GM23338 (cell line): ENCODE data around the gene ZBTB39. TPM values are rescaled to one million over a fixed set of nuclear protein-coding genes. Genes with fewer than 3 reads are reported as not detected.

Experiments
- ATAC-seq: fragments of 200-7000 bp; cut with Tn5 transposase; 3 replicates; pipeline ENCODE4 v1.9.1; 2020
- DNase-seq: peaks from one replicate; pipeline ENCODE4 v3.0.0-alpha.2; 2015; ENCODE audit warnings: low spot score
- H2AFZ ChIP-seq: fragments of 200-600 bp; sonication (generic); 2 replicates; pipeline ENCODE4 v1.8.0; 2016; ENCODE audit warnings: antibody characterized with exemption, mild to moderate bottlenecking, moderate library complexity
- H3F3A ChIP-seq: fragments of 200-600 bp; sonication (generic); replicated peaks from 2 replicates; pipeline ENCODE4 v1.8.0; 2017; ENCODE audit warnings: antibody characterized with exemption, mixed run types, low read depth
- H3K27ac ChIP-seq: fragments of 200-600 bp; sonication (generic); 2 replicates; pipeline ENCODE4 v1.6.1; 2016; ENCODE audit warnings: low read depth
- H3K27me3 ChIP-seq: fragments of 200-600 bp; sonication (generic); 2 replicates; pipeline ENCODE4 v1.8.0; 2016; ENCODE audit warnings: mild to moderate bottlenecking, mixed run types, moderate library complexity; ENCODE audit not compliant: insufficient read depth
- H3K36me3 ChIP-seq: fragments of 200-600 bp; sonication (generic); 2 replicates; pipeline ENCODE4 v1.8.0; 2016; ENCODE audit warnings: mild to moderate bottlenecking; ENCODE audit not compliant: insufficient read depth
- H3K4me1 ChIP-seq: fragments of 200-600 bp; sonication (generic); 2 replicates; pipeline ENCODE4 v1.8.0; 2016; ENCODE audit warnings: mild to moderate bottlenecking, moderate library complexity; ENCODE audit not compliant: insufficient read depth
- H3K4me2 ChIP-seq: fragments of 200-600 bp; sonication (generic); 2 replicates; pipeline ENCODE4 v1.7.1; 2017; ENCODE audit warnings: mixed run types
- H3K4me3 ChIP-seq: fragments of 200-600 bp; sonication (generic); 2 replicates; pipeline ENCODE4 v1.6.1; 2016; ENCODE audit warnings: mixed run types
- H3K79me2 ChIP-seq: fragments of 200-600 bp; sonication (generic); replicated peaks from 2 replicates; pipeline ENCODE4 v1.8.0; 2017; ENCODE audit warnings: mild to moderate bottlenecking; ENCODE audit not compliant: insufficient read depth
- H3K9me2 ChIP-seq: fragments of 200-600 bp; sonication (generic); 2 replicates; pipeline ENCODE4 v1.8.0; 2017; ENCODE audit not compliant: insufficient read depth
- H4K20me1 ChIP-seq: fragments of 200-600 bp; sonication (generic); replicated peaks from 2 replicates; pipeline ENCODE4 v1.8.0; 2017; ENCODE audit warnings: mild to moderate bottlenecking; ENCODE audit not compliant: insufficient read depth
- H3K27ac Mint-ChIP-seq: 2 replicates; pipeline ENCODE4 v1.8.0; 2020; ENCODE audit warnings: inconsistent platforms, mild to moderate bottlenecking, moderate library complexity, mixed read lengths
- H3K27me3 Mint-ChIP-seq: 3 replicates; pipeline ENCODE4 v1.8.0; 2022; ENCODE audit warnings: low read depth, mild to moderate bottlenecking, moderate library complexity, mixed read lengths, inconsistent platforms; ENCODE audit not compliant: insufficient read depth, poor library complexity
- H3K36me3 Mint-ChIP-seq: 3 replicates; pipeline ENCODE4 v1.8.0; 2021; ENCODE audit warnings: low read depth, mild to moderate bottlenecking, inconsistent platforms, moderate library complexity, mixed read lengths
- H3K4me1 Mint-ChIP-seq: 3 replicates; pipeline ENCODE4 v1.8.0; 2020; ENCODE audit warnings: mild to moderate bottlenecking, inconsistent platforms, mixed read lengths
- H3K4me3 Mint-ChIP-seq: 3 replicates; pipeline ENCODE4 v1.8.0; 2021; ENCODE audit warnings: moderate library complexity, mild to moderate bottlenecking, inconsistent platforms, mixed read lengths
- H3K9me3 Mint-ChIP-seq: 3 replicates; pipeline ENCODE4 v1.8.0; 2020; ENCODE audit warnings: moderate library complexity, mild to moderate bottlenecking, inconsistent platforms, mixed read lengths
- CREB1 ChIP-seq: fragments of 250-450 bp; sonication (Bioruptor Pico); IDR thresholded peaks from 2 replicates; pipeline ENCODE4 v1.5.0; 2020; ENCODE audit warnings: low read depth, mild to moderate bottlenecking, moderate library complexity
- ZNF114 ChIP-seq: fragments of 250-450 bp; sonication (Bioruptor Pico); IDR thresholded peaks from 2 replicates; pipeline ENCODE4 v1.5.0; 2020; ENCODE audit warnings: mild to moderate bottlenecking, moderate library complexity
- polyA plus RNA-seq: library from polyadenylated mRNA; unstranded; fragments of >200 nt; fragmentation: Nextera tagmentation; extraction: Ambion mirVana; gene quantifications from 2 replicates; pipeline ENCODE4 v1.2.1, GENCODE V29; 2016
- total RNA-seq: library from RNA; depleted of rRNA; stranded (reverse); fragments of >200 nt; shearing (Covaris generic); gene quantifications from 2 replicates; pipeline ENCODE4 v1.2.3, GENCODE V29; 2014
- TF ChIP-seq, protein P1 (sequence below): fragments of 250-450 bp; sonication (Bioruptor Pico); IDR thresholded peaks from 2 replicates; pipeline ENCODE4 v1.5.0; 2020; ENCODE audit warnings: mild to moderate bottlenecking, moderate library complexity

The ZBTB39 gene
- total and polyA plus RNA-seq, 2 experiments from 2014 or later: 6.6 to 26.7 TPM

DNA sequence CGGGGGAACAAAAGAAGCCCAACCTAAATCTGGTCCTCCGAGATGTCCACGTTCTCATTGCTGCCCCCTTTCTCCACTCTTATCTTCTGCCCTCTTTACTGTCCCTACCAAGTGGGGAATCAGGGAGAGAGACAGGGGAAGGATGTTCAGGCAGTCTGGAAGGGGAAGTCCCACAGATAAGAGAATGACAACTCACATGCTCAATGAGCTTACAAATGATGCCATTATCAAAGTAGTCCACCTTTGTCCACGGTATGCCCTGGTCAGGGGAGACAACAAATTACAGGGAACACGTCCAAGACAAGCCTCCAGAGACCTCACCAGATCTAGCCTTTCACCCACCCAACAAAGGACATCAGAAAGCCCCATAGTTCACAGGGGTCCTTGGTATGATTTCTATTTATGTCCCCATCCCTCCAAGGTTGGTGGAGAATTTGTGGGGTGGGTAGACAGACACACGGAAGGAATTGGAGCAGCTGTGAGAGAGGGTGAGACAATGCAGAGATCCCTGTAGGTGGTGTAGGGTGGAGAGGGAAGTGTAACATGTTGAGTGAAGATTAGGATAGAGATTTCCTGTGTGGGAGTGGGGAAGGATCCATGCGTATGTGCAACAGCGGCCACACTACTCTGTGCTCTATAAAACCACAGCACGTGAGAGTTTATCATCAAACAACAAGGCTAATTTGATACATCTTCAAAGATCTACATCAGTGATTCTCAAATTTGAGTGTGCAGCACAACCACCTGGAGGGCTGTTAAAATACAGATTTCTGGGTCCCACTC, 32.9 kb upstream of the ZBTB39 start:
- Mint-ChIP-seq H3K4me3 (no peak overlapping the region), H3K9me3 (no peaks in the 10 kb centered on the region), H3K27ac (no peak overlapping the region), H3K36me3 (no peaks in the 10 kb centered on the region), H3K4me1 (peaks cover 5% of the 10 kb centered on the region), H3K27me3 (peaks cover 5% of the 10 kb centered on the region)
- TF ChIP-seq CREB1 (CRISPR knock-in tag): no peak
- TF ChIP-seq, protein P1, sequence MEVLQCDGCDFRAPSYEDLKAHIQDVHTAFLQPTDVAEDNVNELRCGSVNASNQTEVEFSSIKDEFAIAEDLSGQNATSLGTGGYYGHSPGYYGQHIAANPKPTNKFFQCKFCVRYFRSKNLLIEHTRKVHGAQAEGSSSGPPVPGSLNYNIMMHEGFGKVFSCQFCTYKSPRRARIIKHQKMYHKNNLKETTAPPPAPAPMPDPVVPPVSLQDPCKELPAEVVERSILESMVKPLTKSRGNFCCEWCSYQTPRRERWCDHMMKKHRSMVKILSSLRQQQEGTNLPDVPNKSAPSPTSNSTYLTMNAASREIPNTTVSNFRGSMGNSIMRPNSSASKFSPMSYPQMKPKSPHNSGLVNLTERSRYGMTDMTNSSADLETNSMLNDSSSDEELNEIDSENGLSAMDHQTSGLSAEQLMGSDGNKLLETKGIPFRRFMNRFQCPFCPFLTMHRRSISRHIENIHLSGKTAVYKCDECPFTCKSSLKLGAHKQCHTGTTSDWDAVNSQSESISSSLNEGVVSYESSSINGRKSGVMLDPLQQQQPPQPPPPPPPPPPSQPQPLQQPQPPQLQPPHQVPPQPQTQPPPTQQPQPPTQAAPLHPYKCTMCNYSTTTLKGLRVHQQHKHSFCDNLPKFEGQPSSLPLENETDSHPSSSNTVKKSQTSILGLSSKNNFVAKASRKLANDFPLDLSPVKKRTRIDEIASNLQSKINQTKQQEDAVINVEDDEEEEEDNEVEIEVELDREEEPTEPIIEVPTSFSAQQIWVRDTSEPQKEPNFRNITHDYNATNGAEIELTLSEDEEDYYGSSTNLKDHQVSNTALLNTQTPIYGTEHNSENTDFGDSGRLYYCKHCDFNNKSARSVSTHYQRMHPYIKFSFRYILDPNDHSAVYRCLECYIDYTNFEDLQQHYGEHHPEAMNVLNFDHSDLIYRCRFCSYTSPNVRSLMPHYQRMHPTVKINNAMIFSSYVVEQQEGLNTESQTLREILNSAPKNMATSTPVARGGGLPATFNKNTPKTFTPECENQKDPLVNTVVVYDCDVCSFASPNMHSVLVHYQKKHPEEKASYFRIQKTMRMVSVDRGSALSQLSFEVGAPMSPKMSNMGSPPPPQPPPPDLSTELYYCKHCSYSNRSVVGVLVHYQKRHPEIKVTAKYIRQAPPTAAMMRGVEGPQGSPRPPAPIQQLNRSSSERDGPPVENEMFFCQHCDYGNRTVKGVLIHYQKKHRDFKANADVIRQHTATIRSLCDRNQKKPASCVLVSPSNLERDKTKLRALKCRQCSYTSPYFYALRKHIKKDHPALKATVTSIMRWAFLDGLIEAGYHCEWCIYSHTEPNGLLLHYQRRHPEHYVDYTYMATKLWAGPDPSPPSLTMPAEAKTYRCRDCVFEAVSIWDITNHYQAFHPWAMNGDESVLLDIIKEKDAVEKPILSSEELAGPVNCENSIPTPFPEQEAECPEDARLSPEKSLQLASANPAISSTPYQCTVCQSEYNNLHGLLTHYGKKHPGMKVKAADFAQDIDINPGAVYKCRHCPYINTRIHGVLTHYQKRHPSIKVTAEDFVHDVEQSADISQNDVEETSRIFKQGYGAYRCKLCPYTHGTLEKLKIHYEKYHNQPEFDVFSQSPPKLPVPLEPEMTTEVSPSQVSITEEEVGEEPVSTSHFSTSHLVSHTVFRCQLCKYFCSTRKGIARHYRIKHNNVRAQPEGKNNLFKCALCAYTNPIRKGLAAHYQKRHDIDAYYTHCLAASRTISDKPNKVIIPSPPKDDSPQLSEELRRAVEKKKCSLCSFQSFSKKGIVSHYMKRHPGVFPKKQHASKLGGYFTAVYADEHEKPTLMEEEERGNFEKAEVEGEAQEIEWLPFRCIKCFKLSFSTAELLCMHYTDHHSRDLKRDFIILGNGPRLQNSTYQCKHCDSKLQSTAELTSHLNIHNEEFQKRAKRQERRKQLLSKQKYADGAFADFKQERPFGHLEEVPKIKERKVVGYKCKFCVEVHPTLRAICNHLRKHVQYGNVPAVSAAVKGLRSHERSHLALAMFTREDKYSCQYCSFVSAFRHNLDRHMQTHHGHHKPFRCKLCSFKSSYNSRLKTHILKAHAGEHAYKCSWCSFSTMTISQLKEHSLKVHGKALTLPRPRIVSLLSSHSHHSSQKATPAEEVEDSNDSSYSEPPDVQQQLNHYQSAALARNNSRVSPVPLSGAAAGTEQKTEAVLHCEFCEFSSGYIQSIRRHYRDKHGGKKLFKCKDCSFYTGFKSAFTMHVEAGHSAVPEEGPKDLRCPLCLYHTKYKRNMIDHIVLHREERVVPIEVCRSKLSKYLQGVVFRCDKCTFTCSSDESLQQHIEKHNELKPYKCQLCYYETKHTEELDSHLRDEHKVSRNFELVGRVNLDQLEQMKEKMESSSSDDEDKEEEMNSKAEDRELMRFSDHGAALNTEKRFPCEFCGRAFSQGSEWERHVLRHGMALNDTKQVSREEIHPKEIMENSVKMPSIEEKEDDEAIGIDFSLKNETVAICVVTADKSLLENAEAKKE (CRISPR knock-in tag): no peak
- H3K27me3 ChIP-seq: no peaks in the 10 kb centered on the region
- no peak overlapping the region for H3K4me2 ChIP-seq
- H3F3A ChIP-seq: no peaks in the 10 kb centered on the region
- no peak for DNase-seq
- no peaks in the 10 kb centered on the region for H4K20me1 ChIP-seq
- peaks cover 10% of the 10 kb centered on the region; the same call in 1 of the 2 replicates for H3K9me2 ChIP-seq
- no peak for ATAC-seq
- no peak overlapping the region for H3K4me3 ChIP-seq
- H3K36me3 ChIP-seq: no peaks in the 10 kb centered on the region
- no peaks in the 10 kb centered on the region for H3K79me2 ChIP-seq
- no peak overlapping the region for H2AFZ ChIP-seq
- no peaks in the 10 kb centered on the region for H3K4me1 ChIP-seq
- no peak overlapping the region for H3K27ac ChIP-seq

DNA sequence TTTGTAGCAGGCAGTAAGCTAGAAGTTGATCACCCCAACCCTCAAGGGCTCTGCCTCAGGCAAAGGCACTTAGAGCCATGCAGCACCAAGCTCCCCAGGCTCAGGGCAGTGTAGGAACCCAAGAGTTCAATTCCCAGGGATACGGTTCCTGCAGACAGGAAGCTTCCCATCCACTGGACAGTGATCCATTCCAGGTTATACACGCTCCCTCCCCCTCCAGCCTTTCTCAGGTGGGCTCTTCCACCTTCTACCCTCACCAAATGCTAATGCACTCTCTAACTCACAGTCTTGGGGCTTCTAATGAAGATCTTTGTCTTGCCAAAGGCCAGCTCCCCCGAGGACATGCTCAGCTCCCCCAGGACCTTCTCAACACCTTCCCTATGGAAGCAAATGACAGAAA, 30.9 kb upstream of the ZBTB39 start:
- ATAC-seq: peak; percentile 27; the same call in 1 of the 3 replicates
- TF ChIP-seq CREB1 (CRISPR knock-in tag): no peak
- no peak for TF ChIP-seq ZNF114 (CRISPR knock-in tag)
- H3F3A ChIP-seq: no peaks in the 10 kb centered on the region
- H3K4me3 ChIP-seq: no peak overlapping the region
- H3K4me1 ChIP-seq: no peaks in the 10 kb centered on the region
- H3K36me3 Mint-ChIP-seq: no peaks in the 10 kb centered on the region
- H3K9me2 ChIP-seq: peaks cover 10% of the 10 kb centered on the region; the same call in 1 of the 2 replicates
- no peak overlapping the region for H3K27ac Mint-ChIP-seq
- no peaks in the 10 kb centered on the region for H3K27me3 ChIP-seq
- no peak overlapping the region for H2AFZ ChIP-seq
- H3K4me3 Mint-ChIP-seq: no peak overlapping the region
- H4K20me1 ChIP-seq: no peaks in the 10 kb centered on the region
- no peaks in the 10 kb centered on the region for H3K79me2 ChIP-seq
- no peak overlapping the region for H3K27ac ChIP-seq
- H3K4me1 Mint-ChIP-seq: peaks cover 5% of the 10 kb centered on the region
- H3K36me3 ChIP-seq: no peaks in the 10 kb centered on the region
- peaks cover 3% of the 10 kb centered on the region for H3K27me3 Mint-ChIP-seq
- no peak for DNase-seq
- no peak overlapping the region for H3K4me2 ChIP-seq
- H3K9me3 Mint-ChIP-seq: no peaks in the 10 kb centered on the region
